NCI-H2171 treated with DMSO at 0.1 percent for 48 hours (cell line): ENCODE measurements around the gene METTL9.
"Not testable (repeated sequence)": the region's sequence is repeated elsewhere in the genome, so short reads cannot be mapped to it uniquely, and the experiment has no call there.

Source experiments
- DNase-seq: peaks from one replicate; lab custom pipeline; 2025; lab: John Stamatoyannopoulos, UW

The METTL9 gene

DNA sequence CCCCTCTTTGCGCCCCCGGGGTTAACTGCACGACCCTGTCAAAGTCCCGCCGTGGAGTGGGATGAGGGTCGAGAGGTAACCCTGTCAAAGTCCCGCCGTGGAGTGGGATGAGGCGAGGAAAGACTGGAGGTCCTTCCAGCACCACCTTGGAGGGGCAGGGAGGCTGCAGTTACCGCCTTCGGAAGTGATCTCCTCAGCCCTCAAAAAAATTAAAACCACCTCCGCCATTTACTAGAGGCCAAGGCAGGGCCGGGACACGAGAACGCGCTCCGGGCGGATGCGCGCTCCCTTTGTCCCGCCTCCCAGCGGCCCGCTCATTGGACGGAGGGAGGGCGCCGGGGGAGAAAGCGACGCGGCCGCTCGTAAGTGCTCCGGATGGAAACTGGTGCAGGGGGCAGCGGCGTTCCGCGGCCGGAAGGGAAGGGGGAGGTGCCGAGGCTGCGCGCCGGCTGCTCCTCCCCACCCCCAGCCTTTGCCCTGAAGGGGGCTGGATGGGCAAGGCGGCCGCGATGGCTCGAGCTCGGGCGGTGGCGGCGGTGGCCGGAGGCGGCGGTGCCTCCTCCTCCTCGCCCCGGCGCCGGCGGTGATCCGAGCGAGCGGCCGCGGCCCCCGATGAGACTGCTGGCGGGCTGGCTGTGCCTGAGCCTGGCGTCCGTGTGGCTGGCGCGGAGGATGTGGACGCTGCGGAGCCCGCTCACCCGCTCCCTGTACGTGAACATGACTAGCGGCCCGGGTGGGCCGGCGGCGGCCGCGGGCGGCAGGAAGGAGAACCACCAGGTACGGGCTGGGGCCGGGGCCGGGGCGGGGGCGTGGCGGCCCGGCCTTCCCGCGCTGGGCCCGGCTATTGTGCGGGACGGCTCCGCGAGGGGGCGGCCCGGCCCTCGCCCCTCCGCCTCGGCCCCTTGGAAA lies at the start of gene METTL9:
Gene METTL9 (plus strand): TSS at position 456 of the 909 bp plus-strand sequence. CDS start 157 bp downstream, at position 613.
- peak; percentile 88 for DNase-seq

DNA sequence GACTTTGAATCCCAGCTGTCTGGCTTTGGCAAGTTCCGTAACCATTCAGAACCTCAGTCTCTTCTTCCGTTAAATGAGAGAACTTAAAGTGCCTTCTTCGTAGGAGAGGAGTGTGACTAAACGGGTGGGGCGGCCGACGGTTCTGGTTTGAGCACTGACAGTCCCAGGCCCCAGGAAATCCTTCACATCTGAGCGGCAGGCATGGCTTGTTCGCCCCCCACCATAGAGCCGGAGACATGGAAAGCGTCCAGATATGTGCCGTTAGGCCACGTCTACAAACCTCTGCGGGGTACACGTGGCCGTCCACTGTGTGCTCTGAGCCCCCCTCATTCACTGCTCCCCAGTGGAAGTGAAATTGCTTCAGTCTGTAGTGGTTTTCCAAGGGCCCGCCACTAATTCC lies 49.4 kb upstream of the METTL9 start:
- DNase-seq, result not testable (repeated sequence)

DNA sequence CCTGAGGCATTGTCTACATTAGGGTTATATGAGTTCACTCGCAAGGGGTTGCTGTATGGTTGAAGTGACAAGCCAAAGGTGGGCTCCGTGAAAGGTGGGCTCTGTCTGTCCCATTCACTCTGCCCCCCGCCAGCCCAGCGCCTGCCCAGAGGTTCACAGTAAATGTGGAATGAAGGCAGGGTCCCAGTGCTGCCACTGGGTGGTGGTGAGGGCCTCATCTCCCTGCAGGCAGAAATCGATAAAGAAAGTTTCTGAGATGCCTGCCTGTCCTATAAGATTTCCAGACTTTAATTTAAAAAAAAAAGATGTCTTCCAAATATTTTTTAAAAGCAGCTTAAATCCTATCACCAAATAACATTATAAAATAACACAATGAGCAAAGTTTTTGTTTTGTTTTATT lies 48.9 kb upstream of the METTL9 start:
- DNase-seq, result not testable (repeated sequence)

DNA sequence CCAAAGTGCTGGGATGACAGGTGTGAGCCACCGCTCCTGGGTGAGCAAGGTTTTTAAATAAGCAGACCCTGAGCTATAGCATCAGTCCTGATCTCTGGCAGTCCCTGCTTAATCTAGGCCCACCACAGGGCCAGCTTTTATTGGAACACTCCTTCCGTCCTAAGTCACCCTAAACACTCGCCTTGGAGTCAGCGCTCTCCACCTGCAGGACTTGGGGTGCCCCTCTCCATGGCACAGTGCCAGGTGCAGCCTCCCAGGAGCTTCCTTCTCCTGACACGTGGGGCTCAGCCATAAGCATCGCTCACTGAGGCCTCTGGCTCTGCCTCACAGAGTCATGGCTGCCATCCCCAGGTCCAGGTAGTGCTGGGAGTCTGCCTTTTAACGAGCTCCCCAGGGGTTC lies 48.3 kb upstream of the METTL9 start:
- DNase-seq, result not testable (repeated sequence)

DNA sequence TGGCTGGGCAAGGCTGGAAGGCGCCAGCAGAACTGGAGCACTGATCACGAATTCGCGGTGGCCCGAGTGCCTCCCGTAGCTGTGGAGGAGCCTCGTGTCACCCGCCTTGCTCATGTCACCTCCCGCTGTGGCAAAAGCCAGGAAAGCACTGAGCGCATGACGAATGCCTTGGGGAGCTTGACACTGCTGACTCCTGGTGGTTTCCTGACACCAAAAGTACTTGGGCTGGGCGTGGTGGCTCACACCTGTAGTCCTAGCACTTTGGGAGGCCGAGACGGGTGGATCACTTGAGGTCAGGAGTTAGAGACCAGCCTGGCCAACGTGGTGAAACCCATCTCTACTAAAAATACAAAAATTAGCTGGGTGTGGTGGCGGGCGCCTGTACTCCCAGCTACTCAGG lies 47.8 kb upstream of the METTL9 start:
- DNase-seq, result not testable (repeated sequence)

DNA sequence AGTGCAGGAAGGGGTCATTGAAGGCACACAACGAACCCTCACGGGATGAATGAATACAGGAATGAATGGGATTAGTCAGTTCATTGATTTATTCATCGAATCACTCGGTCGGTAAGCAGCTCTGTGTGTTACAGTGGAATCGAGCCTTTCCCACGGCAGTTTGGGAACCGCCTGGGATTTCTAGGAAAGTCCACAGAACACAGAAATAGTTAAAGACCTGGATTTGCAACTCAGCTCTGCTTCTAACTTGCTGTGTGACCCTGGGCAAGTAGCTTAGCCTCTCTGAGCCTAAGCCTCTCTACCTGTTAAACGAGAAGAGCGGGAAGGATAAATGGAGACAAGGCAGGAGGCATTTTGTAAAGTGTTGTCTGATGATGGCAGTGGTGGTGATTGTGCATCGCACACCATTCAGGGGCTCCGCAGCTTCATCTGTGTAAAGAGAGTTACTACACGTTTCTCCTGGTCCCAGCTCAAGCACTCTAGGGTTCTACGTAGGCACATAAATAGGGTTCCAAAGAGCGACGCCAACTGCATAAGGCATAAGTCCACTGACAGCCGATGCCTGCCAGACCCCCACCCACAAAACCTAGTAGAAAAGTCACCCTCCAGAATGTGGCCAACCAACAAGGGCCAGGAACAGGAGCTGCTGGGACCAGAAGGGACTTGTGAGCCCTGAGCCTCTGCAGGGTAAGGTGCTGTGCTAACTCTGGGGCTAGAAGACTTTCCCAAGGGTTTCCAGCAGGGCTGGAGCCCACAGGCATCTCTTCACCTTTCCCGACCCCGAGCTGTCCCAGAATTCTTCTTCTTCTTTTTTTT lies 45.7 kb upstream of the METTL9 start:
- not testable (repeated sequence) for DNase-seq

DNA sequence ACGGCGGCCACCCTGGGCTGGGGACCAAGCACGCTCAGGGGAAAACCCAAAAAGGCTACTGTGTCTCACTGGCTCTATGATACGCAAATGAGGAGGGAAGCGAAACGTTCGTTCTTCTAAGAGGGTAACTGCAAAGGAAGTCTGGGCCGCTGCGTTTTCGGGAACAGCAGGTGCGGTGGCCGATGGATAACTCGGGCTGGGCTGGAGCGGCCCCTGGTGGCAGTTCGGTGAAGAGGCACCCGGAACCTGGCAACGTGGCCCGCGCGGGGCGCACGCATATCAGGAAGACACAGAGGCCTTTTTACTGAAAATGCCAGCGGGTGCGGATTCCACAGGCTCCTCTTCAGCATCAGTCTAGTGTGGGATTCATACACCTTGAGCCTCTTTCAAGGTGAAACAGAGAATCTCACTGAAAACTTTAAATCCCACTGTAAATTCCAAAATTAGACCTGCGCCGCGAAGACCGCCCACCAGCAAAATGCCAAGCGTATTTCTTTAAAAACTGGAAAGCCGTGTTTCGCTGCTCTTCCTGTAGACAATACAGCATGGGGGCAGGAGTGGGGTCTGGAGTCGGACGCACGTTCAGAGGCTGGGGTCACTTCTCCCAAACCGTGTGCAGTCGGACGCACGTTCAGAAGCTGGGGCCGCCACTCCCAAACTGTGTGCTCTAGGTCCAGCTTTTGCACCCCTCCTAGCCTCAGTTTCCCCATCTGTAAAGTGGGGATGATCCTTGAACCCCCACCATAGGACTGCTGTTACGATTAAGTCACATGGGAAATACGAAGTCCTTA lies 44.4 kb upstream of the METTL9 start:
- peak; percentile 89 for DNase-seq

DNA sequence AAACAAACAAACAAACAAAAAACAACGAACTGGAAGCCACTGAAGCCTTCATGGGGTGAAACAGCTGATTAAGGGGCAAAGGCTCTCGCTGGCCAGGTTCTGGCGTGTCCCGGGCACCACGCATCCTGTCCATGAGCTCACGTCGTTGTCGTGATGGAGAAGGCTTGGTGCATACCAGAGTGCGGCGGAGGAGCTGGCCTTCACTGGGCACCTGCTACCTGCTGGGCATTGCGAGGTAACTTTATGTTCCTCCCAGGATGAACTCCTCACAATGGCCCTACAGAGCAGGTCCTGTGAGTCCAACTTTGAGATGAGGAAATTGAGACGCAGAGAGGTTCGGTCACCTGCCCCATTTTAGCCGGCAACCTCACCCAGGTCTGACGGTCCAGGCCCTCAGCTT lies 43.8 kb upstream of the METTL9 start:
- not testable (repeated sequence) for DNase-seq

DNA sequence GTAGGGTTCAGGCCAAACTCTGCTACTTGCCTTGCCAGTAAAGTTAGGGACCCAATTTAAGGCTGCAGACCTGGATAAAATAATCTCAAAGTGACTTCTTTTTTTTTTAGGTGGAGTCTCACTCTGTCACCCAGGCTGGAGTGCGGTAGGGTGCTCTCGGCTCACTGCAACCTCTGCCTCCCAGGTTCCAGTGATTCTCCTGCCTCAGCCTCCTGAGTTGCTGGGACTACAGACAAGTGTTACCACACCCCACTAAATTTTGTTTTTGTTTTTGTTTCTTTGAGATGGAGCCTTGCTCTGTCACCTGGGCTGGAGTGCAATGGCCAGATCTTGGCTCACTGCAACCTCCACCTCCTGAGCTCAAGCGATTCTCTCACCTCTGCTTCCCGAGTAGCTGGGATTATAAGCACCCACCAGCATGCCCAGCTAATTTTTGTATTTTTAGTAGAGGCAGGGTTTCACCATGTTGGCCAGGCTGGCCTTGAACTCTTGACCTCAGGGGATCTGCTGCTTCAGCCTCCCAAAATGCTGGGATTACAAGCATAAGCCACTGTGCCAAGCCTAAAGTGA lies 43.3 kb upstream of the METTL9 start:
- not testable (repeated sequence) for DNase-seq

DNA sequence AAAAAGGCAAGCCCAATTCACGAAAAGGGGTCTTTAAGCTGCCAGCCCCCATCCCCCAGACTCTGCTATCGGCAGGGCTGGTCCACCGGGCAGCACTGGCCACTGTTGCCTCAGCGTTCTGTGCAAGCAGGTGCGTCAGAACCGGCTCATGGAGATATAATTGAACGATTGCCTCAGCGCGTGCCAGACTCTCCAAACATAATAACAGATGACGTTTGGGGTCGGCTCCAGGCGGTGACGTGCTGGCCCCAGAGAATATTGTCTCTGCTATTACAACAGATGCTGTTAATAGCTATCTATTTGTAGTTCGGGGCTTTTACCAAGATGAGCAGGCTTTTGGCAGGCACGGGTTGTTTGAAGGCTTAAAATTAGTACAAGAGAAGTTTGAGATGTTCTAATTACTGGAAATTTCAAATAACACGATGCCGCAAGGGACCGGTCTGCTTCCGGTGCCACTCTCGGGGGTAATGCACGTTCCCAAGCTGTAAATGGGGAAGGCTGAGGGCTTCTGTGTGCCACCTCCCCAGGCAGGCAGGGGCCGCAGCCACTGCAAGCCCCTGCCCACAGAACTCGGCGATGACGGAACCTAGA lies 42.6 kb upstream of the METTL9 start:
- DNase-seq, result peak; percentile 57

DNA sequence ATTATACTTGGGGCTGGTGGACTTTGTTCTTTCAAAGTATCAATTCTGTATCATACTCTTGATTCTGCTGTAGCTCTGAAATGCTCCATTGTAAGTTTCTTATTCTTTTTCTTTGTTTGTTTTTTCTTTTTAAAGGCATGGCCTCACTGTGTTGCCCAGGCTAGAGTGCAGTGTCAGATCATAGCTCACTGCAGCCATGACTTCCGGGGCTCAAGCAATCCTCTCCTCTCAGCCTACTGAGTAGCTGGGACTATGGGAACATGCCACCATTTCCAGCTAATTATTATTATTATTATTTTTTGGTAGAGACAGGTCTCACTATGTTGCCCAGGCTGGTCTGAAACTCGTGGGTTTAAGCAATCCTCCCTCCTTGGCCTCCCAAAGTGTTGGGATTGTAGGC lies 38.9 kb upstream of the METTL9 start:
- no peak for DNase-seq

DNA sequence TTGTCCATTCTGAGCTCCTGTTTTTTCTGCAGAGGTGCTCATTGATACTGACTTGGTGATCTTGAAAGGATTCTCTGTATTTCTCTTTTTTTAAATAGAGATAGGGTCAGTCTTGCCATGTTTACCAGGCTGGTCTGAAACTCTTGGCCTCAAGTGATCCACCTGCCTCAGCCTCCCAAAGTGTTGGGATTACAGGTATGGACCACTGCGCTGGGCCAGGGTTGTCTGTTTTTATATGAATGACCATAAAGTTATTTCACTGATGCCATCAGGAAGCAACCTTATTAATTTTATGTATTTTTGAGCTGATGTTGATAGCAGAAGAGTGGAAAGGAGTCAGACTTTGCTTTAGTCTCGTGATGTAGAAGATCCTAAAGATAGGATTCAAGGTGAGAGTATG lies 35.7 kb upstream of the METTL9 start:
- no peak for DNase-seq

DNA sequence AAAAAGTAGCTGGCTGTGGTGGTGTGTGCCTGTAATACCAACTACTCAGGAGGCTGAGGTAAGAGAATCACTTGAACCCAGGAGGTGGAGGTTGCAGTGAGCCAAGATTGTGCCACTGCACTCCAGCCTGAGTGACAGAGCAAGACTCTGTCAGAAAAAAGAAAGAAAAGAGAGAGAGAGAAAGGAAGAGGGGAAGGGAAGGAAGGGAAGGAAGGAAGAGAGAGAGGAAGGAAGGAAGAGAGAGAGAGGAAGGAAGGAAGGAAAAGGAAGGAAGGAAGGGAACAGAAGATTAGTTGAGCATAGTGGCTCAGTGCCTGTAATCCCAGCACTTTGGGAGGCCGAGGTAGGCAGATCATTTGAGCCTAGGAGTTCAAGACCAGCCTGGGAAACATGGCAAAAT lies 35.0 kb upstream of the METTL9 start:
- not testable (repeated sequence) for DNase-seq

DNA sequence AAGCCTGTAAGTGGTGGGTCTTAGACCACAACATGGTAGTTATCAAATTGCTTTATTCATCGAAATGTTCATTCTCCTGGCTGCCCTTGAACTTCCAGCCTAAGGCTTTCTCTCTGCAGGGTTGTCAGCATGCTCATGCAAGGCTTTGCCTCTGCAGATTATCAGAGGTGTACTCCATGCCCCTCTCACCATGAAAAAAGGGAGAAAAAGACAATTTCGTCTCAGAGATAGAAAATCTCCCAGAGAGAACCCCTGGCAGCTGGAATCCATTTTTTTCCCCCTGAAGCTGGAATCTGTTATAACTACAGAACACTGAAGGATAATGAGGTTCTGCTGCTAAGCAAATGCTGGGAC lies 33.9 kb upstream of the METTL9 start:
- DNase-seq, result no peak

DNA sequence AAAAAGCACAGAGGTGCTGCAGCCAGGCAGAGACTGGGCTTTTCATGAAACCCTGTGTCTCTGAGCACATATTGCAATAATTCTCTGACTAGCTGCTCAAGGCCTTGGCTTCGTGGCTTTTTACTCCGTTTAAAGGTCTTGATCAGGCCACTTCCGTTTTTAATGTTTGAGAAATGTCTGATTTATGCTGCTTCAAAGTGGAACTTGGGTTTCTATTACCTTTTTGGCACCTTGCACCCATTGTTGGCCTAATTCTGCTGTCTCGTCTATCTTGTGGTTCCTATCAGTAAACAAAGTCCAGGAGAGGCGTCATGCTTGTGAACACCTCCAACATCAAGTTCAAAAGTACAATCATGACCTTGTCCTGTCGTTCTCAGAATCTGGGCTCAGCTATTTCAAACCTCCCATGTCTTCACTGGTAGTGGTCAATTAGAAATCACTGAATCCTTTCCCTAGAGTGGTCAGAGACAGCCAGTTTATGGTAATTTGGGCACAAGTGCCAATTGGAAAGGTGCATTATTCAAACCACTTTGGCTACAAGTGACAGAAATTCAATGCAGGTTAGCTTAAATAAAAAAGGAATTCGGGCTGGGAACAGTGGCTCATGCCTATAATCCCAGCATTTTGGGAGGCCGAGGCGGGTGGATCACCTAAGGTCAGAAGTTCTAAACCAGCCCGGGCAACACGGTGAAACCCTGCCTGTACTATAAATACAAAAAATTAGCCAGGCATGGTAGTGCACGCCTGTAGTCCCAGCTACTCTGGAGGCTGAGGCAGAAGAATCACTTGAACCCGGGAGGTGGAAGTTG lies 33.3 kb upstream of the METTL9 start:
- no peak for DNase-seq

DNA sequence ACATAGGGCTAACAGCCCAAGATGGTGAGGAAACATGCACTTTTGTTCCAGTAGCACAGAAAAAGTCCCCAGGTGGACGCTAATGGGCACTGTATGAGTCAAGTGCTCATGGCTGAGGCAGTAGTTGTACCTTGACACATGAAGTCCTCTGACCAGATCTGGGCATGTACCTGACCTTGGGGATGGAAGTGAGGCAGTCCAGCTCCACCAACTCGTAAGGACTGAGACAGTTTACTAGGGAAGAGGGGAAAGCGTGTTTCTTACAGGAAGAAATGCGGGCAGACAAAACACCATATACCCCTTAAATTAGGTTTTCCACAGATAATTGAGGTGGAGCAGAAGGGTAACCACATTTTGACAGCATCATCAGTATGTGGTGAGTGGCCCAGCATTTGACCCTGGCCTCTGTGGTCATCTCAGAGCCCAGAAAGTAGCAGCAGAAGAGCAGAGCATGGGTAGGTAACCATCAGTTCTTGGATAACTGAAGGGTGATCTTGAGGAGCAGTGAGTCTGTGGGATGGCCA lies 32.4 kb upstream of the METTL9 start:
- DNase-seq, result no peak

DNA sequence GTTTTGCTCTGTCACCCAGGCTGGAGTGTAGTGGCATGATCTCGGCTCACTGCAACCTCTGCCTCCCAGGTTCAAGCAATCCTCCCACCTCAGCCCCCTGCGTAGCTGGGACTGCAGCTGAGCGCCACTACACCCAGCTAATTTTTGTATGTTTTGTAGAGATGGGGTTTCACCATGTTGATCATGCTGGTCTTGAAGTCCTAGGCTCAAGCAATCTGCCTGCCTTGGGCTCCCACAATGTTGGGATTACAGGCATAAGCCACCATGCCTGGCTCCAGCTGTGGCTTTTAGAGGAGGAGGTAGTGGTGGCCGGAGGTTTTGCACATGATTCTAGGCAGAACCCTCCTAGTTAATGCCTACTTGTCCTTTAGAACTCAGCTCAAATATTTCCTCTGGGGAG lies 31.9 kb upstream of the METTL9 start:
- DNase-seq, result not testable (repeated sequence)

DNA sequence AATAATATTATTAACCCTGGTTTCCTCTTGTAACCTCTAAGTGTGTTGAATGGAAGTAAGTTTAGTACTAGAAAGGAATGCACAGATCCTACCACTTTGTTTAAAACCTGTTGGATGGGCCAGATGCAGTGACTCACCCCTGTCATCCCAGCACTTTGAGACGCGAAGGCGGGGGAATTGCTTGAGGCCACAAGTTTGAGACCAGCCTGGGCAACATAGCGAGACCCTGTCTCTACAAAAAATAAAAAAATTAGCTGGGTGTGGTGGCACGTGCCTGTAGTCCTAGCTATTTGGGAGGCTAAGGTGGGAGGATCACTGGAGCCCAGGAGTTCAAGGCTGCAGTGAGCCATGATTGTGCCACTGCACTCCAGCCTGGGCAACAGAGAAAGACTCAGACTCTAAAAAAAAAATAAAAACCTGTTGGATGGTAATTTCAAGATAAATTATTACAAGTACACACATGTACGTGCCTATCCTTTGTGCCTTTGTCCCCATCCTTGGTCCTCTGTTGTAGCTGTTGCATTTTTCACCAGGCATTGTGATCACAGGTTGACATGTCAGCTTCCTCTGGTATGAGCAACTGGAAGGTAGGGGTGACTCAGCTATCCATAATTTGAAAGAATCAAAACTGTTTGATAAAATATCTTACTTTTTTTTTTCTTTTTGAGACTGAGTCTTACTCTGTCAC lies 30.7 kb upstream of the METTL9 start:
- DNase-seq, result no peak

DNA sequence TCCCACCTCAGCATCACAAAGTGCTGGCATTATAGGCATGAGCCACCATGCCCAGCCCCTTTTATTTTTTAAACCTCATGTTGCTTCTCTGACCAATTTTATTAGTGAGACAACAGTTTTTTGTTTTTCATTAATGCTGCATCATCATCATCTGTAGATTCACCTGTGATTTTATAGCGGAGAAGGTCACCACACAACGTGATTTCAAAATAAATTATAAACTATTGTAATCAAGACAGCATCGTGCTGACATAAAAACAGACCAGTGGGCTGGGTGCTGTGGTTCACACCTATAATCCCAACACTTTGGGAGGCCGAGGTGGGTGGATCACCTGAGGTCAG lies 28.7 kb upstream of the METTL9 start:
- no peak for DNase-seq

DNA sequence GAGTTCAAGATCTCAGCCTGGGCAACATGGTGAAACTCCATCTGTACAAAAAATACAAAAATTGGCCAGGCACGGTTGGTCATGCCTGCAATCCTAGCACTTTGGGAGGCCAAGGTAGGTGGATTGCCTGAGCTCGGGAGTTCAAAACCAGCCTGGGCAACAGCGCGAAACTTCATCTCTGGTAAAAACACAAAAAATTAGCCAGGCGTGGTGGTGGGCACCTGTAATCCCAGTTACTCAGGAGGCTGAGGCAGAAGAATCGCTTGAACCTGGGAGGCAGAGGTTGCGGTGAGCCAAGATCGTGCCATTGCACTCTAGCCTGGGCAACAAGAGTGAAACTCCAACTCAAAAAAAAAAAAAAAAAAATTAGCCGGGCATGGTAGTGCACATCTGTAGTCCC lies 25.9 kb upstream of the METTL9 start:
- DNase-seq, result not testable (repeated sequence)
